ENCODE measurements around the gene SVOPL. TPM values are rescaled to one million over a fixed set of nuclear protein-coding genes. Genes with fewer than 3 reads are reported as not detected.
A peak's percentile ranks its signal among the peaks of the same experiment; 100 is the strongest.

The SVOPL gene
- total RNA-seq, 2 donors from 2014 or later = not detected

- Histone ChIP-seq H3K27me3 (no peaks in the 10 kb centered on the region), H3K4me1 (peaks cover 60% of the 10 kb centered on the region), H3K27ac (peak overlapping the region; percentile 33 to 78 (median 70)), H3K9me3 (no peaks in the 10 kb centered on the region), H3K36me3 (replicated peaks in 1 of 2; ENCODE audit: insufficient read depth in 1 of 2, low read depth in 2 of 2) (no peaks in the 10 kb centered on the region), H3K4me3 (no peak overlapping the region)
- intact Hi-C loops (cut with DNase I) = no loop called here
- DNase-seq (peak; percentile 61 to 85 (median 69)), ATAC-seq (peak; percentile 85)
- TF ChIP-seq POLR2A (IDR thresholded peaks at IDR 0.05) = peak in 1 of 3 donors; percentile 35
- TF ChIP-seq CTCF (IDR thresholded peaks at IDR 0.05) = peak in 1 of 7 experiments; percentile 17
- 42 to 43% methylated on average over 7 of the region's 7 CpGs for WGBS, 2 donors
Observed at GRCh38 chr7:138610671-138611170, 90.4 kb downstream of the SVOPL start.

GRCh38 chr7:138608275-138608674 is 92.9 kb downstream of the SVOPL start:
- TF ChIP-seq CTCF (IDR thresholded peaks at IDR 0.05) (no peak), POLR2A (IDR thresholded peaks at IDR 0.05) (no peak)
- peaks cover 50% of the 10 kb centered on the region for H3K4me1 ChIP-seq
- H3K36me3 ChIP-seq (replicated peaks in 1 of 2; ENCODE audit: insufficient read depth in 1 of 2, low read depth in 2 of 2) = no peaks in the 10 kb centered on the region
- no peaks in the 10 kb centered on the region for H3K9me3 ChIP-seq
- intact Hi-C loops (cut with DNase I) = no loop called here
- H3K27me3 ChIP-seq = no peaks in the 10 kb centered on the region
- DNase-seq (peak; percentile 56 to 76 (median 68)), ATAC-seq (peak; percentile 51)
- H3K4me3 ChIP-seq = no peak overlapping the region
- WGBS, 2 donors = 11 to 18% methylated on average over 12 of the region's 12 CpGs
- H3K27ac ChIP-seq = peak overlapping the region; percentile 39 to 78 (median 61)

DNA sequence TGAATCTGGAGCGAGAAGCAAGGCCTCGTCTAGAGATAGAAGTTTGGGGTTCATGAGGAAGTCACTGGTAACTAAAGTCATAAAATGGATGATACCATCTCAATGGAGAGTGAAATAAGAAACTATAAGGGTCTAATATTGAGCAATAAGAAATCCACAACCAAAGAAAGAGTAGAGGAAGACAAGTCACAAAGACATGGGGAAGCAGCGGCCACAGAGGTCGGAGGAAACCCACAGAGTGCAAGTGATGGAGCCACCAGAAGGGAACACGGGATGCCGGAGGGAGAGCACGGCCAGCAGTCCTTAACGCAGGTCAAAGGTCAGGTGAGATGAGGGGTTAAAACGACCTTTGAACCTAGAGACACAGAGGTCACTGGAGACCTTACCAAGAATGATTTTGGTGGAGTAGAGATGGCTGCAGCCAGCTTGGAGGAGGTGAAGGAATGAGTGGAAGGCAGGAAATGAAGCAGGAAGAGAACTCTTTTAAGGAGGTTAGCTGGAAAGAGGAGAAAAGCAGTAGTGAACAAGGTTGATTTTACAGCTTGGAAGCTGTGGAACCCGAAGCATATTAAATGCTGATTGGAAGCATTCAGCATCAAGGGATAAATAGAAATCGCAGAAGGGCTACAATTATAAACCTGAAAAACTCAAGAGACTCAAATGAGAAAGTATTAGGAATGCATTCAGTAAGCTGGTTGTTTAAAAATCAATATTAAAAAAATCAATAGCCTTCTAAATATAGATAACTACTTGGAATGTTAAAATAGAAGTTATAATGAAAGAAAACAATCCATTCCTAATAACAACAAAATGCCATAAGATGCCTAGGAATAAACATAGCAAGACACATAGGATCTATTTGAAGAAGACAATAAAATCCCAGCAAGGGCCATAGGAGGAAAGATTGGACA is 93.7 kb downstream of the SVOPL start:
- 44 to 75% methylated on average over 11 of the region's 11 CpGs for WGBS, 2 donors
- TF ChIP-seq POLR2A (IDR thresholded peaks at IDR 0.05) (no peak), CTCF (IDR thresholded peaks at IDR 0.05) (no peak)
- Histone ChIP-seq H3K36me3 (replicated peaks in 1 of 2; ENCODE audit: insufficient read depth in 1 of 2, low read depth in 2 of 2) (no peaks in the 10 kb centered on the region), H3K4me1 (peaks cover 42% of the 10 kb centered on the region), H3K27me3 (no peaks in the 10 kb centered on the region), H3K9me3 (no peaks in the 10 kb centered on the region), H3K4me3 (no peak overlapping the region), H3K27ac (peak overlapping the region; percentile 39 to 78 (median 61))
- intact Hi-C loops (cut with DNase I) = no loop called here
- ATAC-seq = no peak
- no peak for DNase-seq

GRCh38 chr7:138606236-138606635 is 94.9 kb downstream of the SVOPL start:
- no peak for TF ChIP-seq CTCF (IDR thresholded peaks at IDR 0.05)
- no peak for TF ChIP-seq POLR2A (IDR thresholded peaks at IDR 0.05)
- ATAC-seq = no peak
- H3K36me3 ChIP-seq (replicated peaks in 1 of 2; ENCODE audit: insufficient read depth in 1 of 2, low read depth in 2 of 2) = no peaks in the 10 kb centered on the region
- H3K9me3 ChIP-seq = no peaks in the 10 kb centered on the region
- DNase-seq = no peak
- no peak overlapping the region for H3K27ac ChIP-seq
- no peak overlapping the region for H3K4me3 ChIP-seq
- 68 to 91% methylated on average over 3 of the region's 3 CpGs for WGBS, 2 donors
- peaks cover 37% of the 10 kb centered on the region for H3K4me1 ChIP-seq
- no peaks in the 10 kb centered on the region for H3K27me3 ChIP-seq
- intact Hi-C loops (cut with DNase I) = no loop called here
